Measurements from ENCODE around the gene NBL1. TPM values are rescaled to one million over a fixed set of nuclear protein-coding genes. Genes with fewer than 3 reads are reported as not detected.
"Not testable (repeated sequence)": the region's sequence is repeated elsewhere in the genome, so short reads cannot be mapped to it uniquely, and the experiment has no call there.

NBL1 gene
- total and polyA plus RNA-seq, 4 donors: 62.1 to 427 (median 127) TPM

- peaks cover 4% of the 10 kb centered on the region for H3K4me1 ChIP-seq (ENCODE audit: control insufficient read depth, insufficient read depth, low read length)
- WGBS (ENCODE audit: insufficient coverage): no CpG with 5 or more reads among the region's 6 CpGs
- no peak overlapping the region for H3K27ac ChIP-seq (ENCODE audit: low read depth, low read length)
- H3K27me3 ChIP-seq (ENCODE audit: control insufficient read depth, insufficient read depth, low read length): no peaks in the 10 kb centered on the region
- peaks cover 20% of the 10 kb centered on the region for H3K36me3 ChIP-seq (ENCODE audit: control insufficient read depth, insufficient read depth, low read length)
- no peak for DNase-seq (ENCODE audit: low read depth in 4 of 6, low spot score in 6 of 6)
- no peaks in the 10 kb centered on the region for H3K9me3 ChIP-seq (ENCODE audit: control insufficient read depth, insufficient read depth, low read length)
- no peak overlapping the region for H3K4me3 ChIP-seq (ENCODE audit: low read depth, low read length)
Observed at GRCh38 chr1:19630720-19631395, 13.3 kb upstream of the NBL1 start.

GRCh38 chr1:19632211-19632610, 11.9 kb upstream of the NBL1 start:
- no peaks in the 10 kb centered on the region for H3K27me3 ChIP-seq (ENCODE audit: control insufficient read depth, insufficient read depth, low read length)
- no CpG with 5 or more reads among the region's 2 CpGs for WGBS (ENCODE audit: insufficient coverage)
- H3K4me1 ChIP-seq (ENCODE audit: control insufficient read depth, insufficient read depth, low read length): peaks cover 4% of the 10 kb centered on the region
- no peak overlapping the region for H3K4me3 ChIP-seq (ENCODE audit: low read depth, low read length)
- peaks cover 13% of the 10 kb centered on the region for H3K36me3 ChIP-seq (ENCODE audit: control insufficient read depth, insufficient read depth, low read length)
- DNase-seq (ENCODE audit: low read depth in 4 of 6, low spot score in 6 of 6): no peak
- H3K27ac ChIP-seq (ENCODE audit: low read depth, low read length): no peak overlapping the region
- H3K9me3 ChIP-seq (ENCODE audit: control insufficient read depth, insufficient read depth, low read length): no peaks in the 10 kb centered on the region

GRCh38 chr1:19633106-19633505, 11.0 kb upstream of the NBL1 start:
- Histone ChIP-seq H3K4me3 (ENCODE audit: low read depth, low read length) (no peak overlapping the region), H3K9me3 (ENCODE audit: control insufficient read depth, insufficient read depth, low read length) (no peaks in the 10 kb centered on the region), H3K4me1 (ENCODE audit: control insufficient read depth, insufficient read depth, low read length) (peaks cover 4% of the 10 kb centered on the region), H3K27ac (ENCODE audit: low read depth, low read length) (no peak overlapping the region), H3K36me3 (ENCODE audit: control insufficient read depth, insufficient read depth, low read length) (peaks cover 4% of the 10 kb centered on the region), H3K27me3 (ENCODE audit: control insufficient read depth, insufficient read depth, low read length) (no peaks in the 10 kb centered on the region)
- DNase-seq (ENCODE audit: low read depth in 4 of 6, low spot score in 6 of 6): no peak
- no CpG with 5 or more reads among the region's 2 CpGs for WGBS (ENCODE audit: insufficient coverage)

- H3K36me3 ChIP-seq (ENCODE audit: control insufficient read depth, insufficient read depth, low read length); H3K27me3 ChIP-seq (ENCODE audit: control insufficient read depth, insufficient read depth, low read length); H3K27ac ChIP-seq (ENCODE audit: low read depth, low read length); DNase-seq (ENCODE audit: low read depth in 4 of 6, low spot score in 6 of 6); H3K9me3 ChIP-seq (ENCODE audit: control insufficient read depth, insufficient read depth, low read length); H3K4me1 ChIP-seq (ENCODE audit: control insufficient read depth, insufficient read depth, low read length); H3K4me3 ChIP-seq (ENCODE audit: low read depth, low read length): not testable (repeated sequence)
- 95% methylated on average over 9 of the region's 9 CpGs for WGBS (ENCODE audit: insufficient coverage)
Observed at GRCh38 chr1:19635064-19635463, 9.0 kb upstream of the NBL1 start.

GRCh38 chr1:19635646-19636045, 8.5 kb upstream of the NBL1 start:
- Histone ChIP-seq H3K27me3 (ENCODE audit: control insufficient read depth, insufficient read depth, low read length) (no peaks in the 10 kb centered on the region), H3K27ac (ENCODE audit: low read depth, low read length) (no peak overlapping the region), H3K36me3 (ENCODE audit: control insufficient read depth, insufficient read depth, low read length) (no peaks in the 10 kb centered on the region), H3K4me3 (ENCODE audit: low read depth, low read length) (no peak overlapping the region), H3K9me3 (ENCODE audit: control insufficient read depth, insufficient read depth, low read length) (no peaks in the 10 kb centered on the region), H3K4me1 (ENCODE audit: control insufficient read depth, insufficient read depth, low read length) (peaks cover 4% of the 10 kb centered on the region)
- no peak for DNase-seq (ENCODE audit: low read depth in 4 of 6, low spot score in 6 of 6)
- WGBS (ENCODE audit: insufficient coverage): 66% methylated on average over 4 of the region's 4 CpGs

GRCh38 chr1:19636065-19636464, 8.0 kb upstream of the NBL1 start:
- Histone ChIP-seq H3K27me3 (ENCODE audit: control insufficient read depth, insufficient read depth, low read length) (peaks cover 1% of the 10 kb centered on the region), H3K27ac (ENCODE audit: low read depth, low read length) (no peak overlapping the region), H3K9me3 (ENCODE audit: control insufficient read depth, insufficient read depth, low read length) (no peaks in the 10 kb centered on the region), H3K4me3 (ENCODE audit: low read depth, low read length) (no peak overlapping the region), H3K36me3 (ENCODE audit: control insufficient read depth, insufficient read depth, low read length) (no peaks in the 10 kb centered on the region), H3K4me1 (ENCODE audit: control insufficient read depth, insufficient read depth, low read length) (peaks cover 8% of the 10 kb centered on the region)
- DNase-seq (ENCODE audit: low read depth in 4 of 6, low spot score in 6 of 6): no peak
- 94% methylated on average over 3 of the region's 5 CpGs for WGBS (ENCODE audit: insufficient coverage)

- not testable (repeated sequence) for H3K4me3 ChIP-seq (ENCODE audit: low read depth, low read length); H3K36me3 ChIP-seq (ENCODE audit: control insufficient read depth, insufficient read depth, low read length); H3K9me3 ChIP-seq (ENCODE audit: control insufficient read depth, insufficient read depth, low read length); H3K4me1 ChIP-seq (ENCODE audit: control insufficient read depth, insufficient read depth, low read length); H3K27me3 ChIP-seq (ENCODE audit: control insufficient read depth, insufficient read depth, low read length); DNase-seq (ENCODE audit: low read depth in 4 of 6, low spot score in 6 of 6); H3K27ac ChIP-seq (ENCODE audit: low read depth, low read length)
- WGBS (ENCODE audit: insufficient coverage): 100% methylated on average over 3 of the region's 10 CpGs
Observed at GRCh38 chr1:19636749-19637148, 7.4 kb upstream of the NBL1 start.

- Histone ChIP-seq H3K9me3 (ENCODE audit: control insufficient read depth, insufficient read depth, low read length) (no peaks in the 10 kb centered on the region), H3K4me1 (ENCODE audit: control insufficient read depth, insufficient read depth, low read length) (peaks cover 8% of the 10 kb centered on the region), H3K27ac (ENCODE audit: low read depth, low read length) (no peak overlapping the region), H3K27me3 (ENCODE audit: control insufficient read depth, insufficient read depth, low read length) (peaks cover 6% of the 10 kb centered on the region), H3K4me3 (ENCODE audit: low read depth, low read length) (no peak overlapping the region), H3K36me3 (ENCODE audit: control insufficient read depth, insufficient read depth, low read length) (no peaks in the 10 kb centered on the region)
- WGBS (ENCODE audit: insufficient coverage): 78% methylated on average over 4 of the region's 10 CpGs
- no peak for DNase-seq (ENCODE audit: low read depth in 4 of 6, low spot score in 6 of 6)
Observed at GRCh38 chr1:19637606-19638005, 6.5 kb upstream of the NBL1 start.

- H3K36me3 ChIP-seq (ENCODE audit: control insufficient read depth, insufficient read depth, low read length); H3K27ac ChIP-seq (ENCODE audit: low read depth, low read length); DNase-seq (ENCODE audit: low read depth in 4 of 6, low spot score in 6 of 6); H3K9me3 ChIP-seq (ENCODE audit: control insufficient read depth, insufficient read depth, low read length); H3K4me3 ChIP-seq (ENCODE audit: low read depth, low read length): not testable (repeated sequence)
- peaks cover 17% of the 10 kb centered on the region for H3K27me3 ChIP-seq (ENCODE audit: control insufficient read depth, insufficient read depth, low read length)
- 86% methylated on average over 6 of the region's 10 CpGs for WGBS (ENCODE audit: insufficient coverage)
- H3K4me1 ChIP-seq (ENCODE audit: control insufficient read depth, insufficient read depth, low read length): peaks cover 16% of the 10 kb centered on the region
Observed at GRCh38 chr1:19639228-19639627, 4.9 kb upstream of the NBL1 start.

- Histone ChIP-seq H3K4me1 (ENCODE audit: control insufficient read depth, insufficient read depth, low read length) (peaks cover 19% of the 10 kb centered on the region), H3K27me3 (ENCODE audit: control insufficient read depth, insufficient read depth, low read length) (peaks cover 19% of the 10 kb centered on the region), H3K9me3 (ENCODE audit: control insufficient read depth, insufficient read depth, low read length) (no peaks in the 10 kb centered on the region), H3K36me3 (ENCODE audit: control insufficient read depth, insufficient read depth, low read length) (no peaks in the 10 kb centered on the region), H3K27ac (ENCODE audit: low read depth, low read length) (no peak overlapping the region), H3K4me3 (ENCODE audit: low read depth, low read length) (no peak overlapping the region)
- WGBS (ENCODE audit: insufficient coverage): 87% methylated on average over 3 of the region's 3 CpGs
- DNase-seq (ENCODE audit: low read depth in 4 of 6, low spot score in 6 of 6): no peak
Observed at GRCh38 chr1:19639999-19640362, 4.1 kb upstream of the NBL1 start.
